Tibial artery (tissue), 4 donors: ENCODE data around the gene STK38.

Experiments
- DNase-seq, 2 donors: peaks; one replicate each; pipeline ENCODE4 v3.0.0-alpha.2; 2019
- H3K27ac ChIP-seq, 2 donors: fragments of 200-600 bp; sonication (generic) in 1 of 2; 1 replicate in 1 of 2; 2 replicates in 1 of 2; pipeline ENCODE4 v1.5.1; 2018 to 2019; ENCODE audit warnings: mild to moderate bottlenecking in 1 of 2
- H3K27me3 ChIP-seq, 2 donors: fragments of 200-600 bp; sonication (generic) in 1 of 2; one replicate each; pipeline versions ENCODE4 v1.5.1 to v1.6.0; 2016 to 2019
- H3K36me3 ChIP-seq, 3 donors: fragments of 200-600 bp; sonication (generic) in 2 of 3; one replicate each; pipeline ENCODE4 v1.5.1; 2016 to 2019; ENCODE audit warnings: mild to moderate bottlenecking in 2 of 3
- H3K4me1 ChIP-seq, 4 donors: fragments of 200-600 bp; sonication (generic) in 2 of 4; 1 replicate in 3 of 4; 2 replicates in 1 of 4; pipeline ENCODE4 v1.5.1; 2016 to 2019
- H3K4me3 ChIP-seq, 2 donors: fragments of 200-600 bp; sonication (generic) in 1 of 2; 1 replicate in 1 of 2; 2 replicates in 1 of 2; pipeline ENCODE4 v1.5.1; 2018 to 2019; ENCODE audit warnings: mild to moderate bottlenecking in 2 of 2
- H3K9me3 ChIP-seq, 3 donors: fragments of 200-600 bp; sonication (generic) in 1 of 3; one replicate each; pipeline ENCODE4 v1.5.1; 2016 to 2019
- CTCF ChIP-seq, 2 experiments: fragments of 200-600 bp in 1 of 2; fragments of 450-650 bp in 1 of 2; IDR thresholded peaks; one replicate each; pipeline ENCODE4 v1.5.1; 2017 to 2019; ENCODE audit warnings: antibody characterized with exemption in 2 of 2, mild to moderate bottlenecking in 1 of 2, moderate library complexity in 1 of 2
- intact Hi-C: fragments of 100-400 bp; cut with DNase I; formaldehyde crosslinking; loops from one replicate; pipeline ENCODE4 v1.15.0; 2023; ENCODE audit warnings: low total_unique reads

Gene STK38

GRCh38 chr6:36516988-36517387 lies 30.3 kb downstream of the STK38 start:
- Histone ChIP-seq H3K36me3 (peaks cover 29 to 62% (median 41%) of the 10 kb centered on the region in 3 donors), H3K27me3 (no peaks in the 10 kb centered on the region), H3K4me3 (no peak overlapping the region), H3K4me1 (no peaks in the 10 kb centered on the region), H3K9me3 (no peaks in the 10 kb centered on the region), H3K27ac (no peak overlapping the region)
- DNase-seq, result no peak
- intact Hi-C loops, result no loop called here
- TF ChIP-seq CTCF (IDR thresholded peaks at IDR 0.05), result no peak

DNA sequence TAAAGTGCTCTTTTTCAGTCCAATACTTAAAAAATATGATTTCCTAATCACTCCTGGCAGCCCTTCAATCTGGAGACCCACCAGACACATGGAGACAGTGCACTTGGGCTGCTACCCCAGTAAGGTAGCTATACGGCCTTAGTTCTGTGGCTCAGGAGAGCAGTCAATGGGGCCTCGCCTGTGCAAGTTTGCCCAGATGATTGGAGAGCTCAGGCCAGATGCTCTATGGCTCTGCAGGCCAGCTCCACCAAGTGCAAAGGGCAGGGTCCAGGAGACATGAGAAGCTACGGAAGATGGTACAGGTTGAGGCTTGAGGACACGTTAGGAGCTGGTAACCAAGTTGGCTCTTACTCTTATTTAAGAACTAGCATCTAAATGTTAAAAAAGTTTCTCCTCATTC lies 30.7 kb downstream of the STK38 start:
- Histone ChIP-seq H3K4me3 (no peak overlapping the region), H3K9me3 (no peaks in the 10 kb centered on the region), H3K4me1 (no peaks in the 10 kb centered on the region), H3K27me3 (no peaks in the 10 kb centered on the region), H3K27ac (no peak overlapping the region), H3K36me3 (peaks cover 28 to 62% (median 41%) of the 10 kb centered on the region in 3 donors)
- no peak for TF ChIP-seq CTCF (IDR thresholded peaks at IDR 0.05)
- DNase-seq, result no peak
- intact Hi-C loops, result no loop called here

GRCh38 chr6:36515844-36516243 lies 31.4 kb downstream of the STK38 start:
- no peaks in the 10 kb centered on the region for H3K27me3 ChIP-seq
- no peak for TF ChIP-seq CTCF (IDR thresholded peaks at IDR 0.05)
- no peaks in the 10 kb centered on the region for H3K4me1 ChIP-seq
- intact Hi-C loops, result no loop called here
- no peaks in the 10 kb centered on the region for H3K9me3 ChIP-seq
- no peak overlapping the region for H3K27ac ChIP-seq
- H3K4me3 ChIP-seq, result no peak overlapping the region
- no peak for DNase-seq
- peaks cover 27 to 62% (median 41%) of the 10 kb centered on the region in 3 donors for H3K36me3 ChIP-seq

- H3K36me3 ChIP-seq, result peaks cover 17 to 62% (median 43%) of the 10 kb centered on the region in 3 donors
- no peak overlapping the region for H3K27ac ChIP-seq
- TF ChIP-seq CTCF (IDR thresholded peaks at IDR 0.05), result no peak
- DNase-seq, result no peak
- H3K27me3 ChIP-seq, result no peaks in the 10 kb centered on the region
- intact Hi-C loops, result no loop called here
- no peak overlapping the region for H3K4me3 ChIP-seq
- no peaks in the 10 kb centered on the region for H3K9me3 ChIP-seq
- no peaks in the 10 kb centered on the region for H3K4me1 ChIP-seq
These were observed 32.5 kb downstream of the STK38 start for GRCh38 chr6:36514554-36515456.

GRCh38 chr6:36510365-36510764 lies 36.9 kb downstream of the STK38 start:
- Histone ChIP-seq H3K36me3 (peaks cover 26 to 79% (median 58%) of the 10 kb centered on the region in 3 donors), H3K27me3 (no peaks in the 10 kb centered on the region), H3K27ac (no peak overlapping the region), H3K9me3 (no peaks in the 10 kb centered on the region), H3K4me1 (no peaks in the 10 kb centered on the region), H3K4me3 (no peak overlapping the region)
- no peak for DNase-seq
- TF ChIP-seq CTCF (IDR thresholded peaks at IDR 0.05), result no peak
- intact Hi-C loops, result no loop called here
